Right lobe of liver (tissue), 4 donors: Measurements from ENCODE around the gene VEZF1.

Experiments
- POLR2A ChIP-seq: fragments of 450-650 bp; IDR thresholded peaks from one replicate; pipeline ENCODE4 v1.6.1; 2017; ENCODE audit warnings: antibody characterized with exemption, mild to moderate bottlenecking
- TF ChIP-seq, protein P1 (sequence below), 4 donors: fragments of 200-600 bp in 3 of 4; fragments of 450-650 bp in 1 of 4; IDR thresholded peaks; one replicate each; pipeline versions ENCODE4 v1.5.1 to v1.8.0; 2016 to 2022; ENCODE audit warnings: antibody characterized with exemption in 4 of 4, mild to moderate bottlenecking in 2 of 4
- donor health status: DM: no; HTN: no; CAD: no.
- donor health status: DM: no; HTN: no; CAD: no.
- donor health status: DM: no; HTN: yes; CAD: no.

- no peak for TF ChIP-seq POLR2A
- TF ChIP-seq, protein P1, sequence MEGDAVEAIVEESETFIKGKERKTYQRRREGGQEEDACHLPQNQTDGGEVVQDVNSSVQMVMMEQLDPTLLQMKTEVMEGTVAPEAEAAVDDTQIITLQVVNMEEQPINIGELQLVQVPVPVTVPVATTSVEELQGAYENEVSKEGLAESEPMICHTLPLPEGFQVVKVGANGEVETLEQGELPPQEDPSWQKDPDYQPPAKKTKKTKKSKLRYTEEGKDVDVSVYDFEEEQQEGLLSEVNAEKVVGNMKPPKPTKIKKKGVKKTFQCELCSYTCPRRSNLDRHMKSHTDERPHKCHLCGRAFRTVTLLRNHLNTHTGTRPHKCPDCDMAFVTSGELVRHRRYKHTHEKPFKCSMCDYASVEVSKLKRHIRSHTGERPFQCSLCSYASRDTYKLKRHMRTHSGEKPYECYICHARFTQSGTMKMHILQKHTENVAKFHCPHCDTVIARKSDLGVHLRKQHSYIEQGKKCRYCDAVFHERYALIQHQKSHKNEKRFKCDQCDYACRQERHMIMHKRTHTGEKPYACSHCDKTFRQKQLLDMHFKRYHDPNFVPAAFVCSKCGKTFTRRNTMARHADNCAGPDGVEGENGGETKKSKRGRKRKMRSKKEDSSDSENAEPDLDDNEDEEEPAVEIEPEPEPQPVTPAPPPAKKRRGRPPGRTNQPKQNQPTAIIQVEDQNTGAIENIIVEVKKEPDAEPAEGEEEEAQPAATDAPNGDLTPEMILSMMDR (IDR thresholded peaks at IDR 0.05) = no peak
Measured at GRCh38 chr17:57927048-57927723, 60.9 kb downstream of the VEZF1 start.
